IMR-90 (cell line): ENCODE measurements around the gene GLCCI1.

Source experiments
- FOS ChIP-seq: fragments of 150-350 bp; IDR thresholded peaks from 2 replicates; pipeline ENCODE4 v1.6.1; 2016; ENCODE audit warnings: low read depth, low read length
- MAZ ChIP-seq: IDR thresholded peaks from 2 replicates; pipeline ENCODE4 v1.6.1; 2012; ENCODE audit warnings: low read depth, mild to moderate bottlenecking, low read length, improper control_type of control experiment, moderate library complexity, borderline replicate concordance
- MXI1 ChIP-seq: IDR thresholded peaks from 2 replicates; pipeline ENCODE4 v1.6.1; 2012; ENCODE audit warnings: low read depth, mild to moderate bottlenecking, low read length, moderate library complexity, borderline replicate concordance
- POLR2A ChIP-seq: IDR thresholded peaks from 2 replicates; pipeline ENCODE4 v1.6.1; 2012; ENCODE audit warnings: mild to moderate bottlenecking, low read depth, low read length
- RAD21 ChIP-seq: IDR thresholded peaks from 2 replicates; pipeline ENCODE4 v1.6.1; 2012; ENCODE audit warnings: low read length, improper control_type of control experiment
- RFX5 ChIP-seq: IDR thresholded peaks from 2 replicates; pipeline ENCODE4 v1.8.0; 2012; ENCODE audit warnings: low read depth, mild to moderate bottlenecking, low read length, moderate library complexity
- TF ChIP-seq, protein P1 (sequence below): conservative IDR thresholded peaks from 2 replicates; pipeline ENCODE4 v1.5.1; 2012; ENCODE audit warnings: mild to moderate bottlenecking, low read depth, low read length, improper control_type of control experiment
- TF ChIP-seq, protein P2 (sequence below): fragments of 150-350 bp; IDR thresholded peaks from 2 replicates; pipeline ENCODE4 v1.6.1; 2016; ENCODE audit warnings: low read depth, mild to moderate bottlenecking, low read length, moderate library complexity, borderline replicate concordance

DNA sequence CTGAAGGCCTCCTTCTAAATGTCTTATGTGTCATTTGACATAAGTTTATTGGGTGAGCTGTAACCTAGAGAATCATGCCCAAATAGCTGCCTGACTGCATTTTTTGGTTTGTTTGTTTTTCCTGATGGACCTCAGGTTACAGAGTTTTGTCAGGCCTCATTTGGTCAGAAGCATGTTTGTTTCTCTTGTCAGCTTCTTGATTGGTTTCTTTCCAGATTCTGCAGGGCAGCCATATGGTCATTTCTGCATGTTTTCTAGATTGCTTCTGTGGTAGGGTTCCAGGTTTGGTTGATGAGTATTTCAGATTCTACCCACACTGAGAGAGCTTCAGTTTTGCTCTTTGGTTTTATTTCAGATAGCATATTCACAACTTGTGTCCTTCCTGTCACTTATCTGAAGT lies 28.0 kb downstream of the GLCCI1 start:
- TF ChIP-seq, protein P1, sequence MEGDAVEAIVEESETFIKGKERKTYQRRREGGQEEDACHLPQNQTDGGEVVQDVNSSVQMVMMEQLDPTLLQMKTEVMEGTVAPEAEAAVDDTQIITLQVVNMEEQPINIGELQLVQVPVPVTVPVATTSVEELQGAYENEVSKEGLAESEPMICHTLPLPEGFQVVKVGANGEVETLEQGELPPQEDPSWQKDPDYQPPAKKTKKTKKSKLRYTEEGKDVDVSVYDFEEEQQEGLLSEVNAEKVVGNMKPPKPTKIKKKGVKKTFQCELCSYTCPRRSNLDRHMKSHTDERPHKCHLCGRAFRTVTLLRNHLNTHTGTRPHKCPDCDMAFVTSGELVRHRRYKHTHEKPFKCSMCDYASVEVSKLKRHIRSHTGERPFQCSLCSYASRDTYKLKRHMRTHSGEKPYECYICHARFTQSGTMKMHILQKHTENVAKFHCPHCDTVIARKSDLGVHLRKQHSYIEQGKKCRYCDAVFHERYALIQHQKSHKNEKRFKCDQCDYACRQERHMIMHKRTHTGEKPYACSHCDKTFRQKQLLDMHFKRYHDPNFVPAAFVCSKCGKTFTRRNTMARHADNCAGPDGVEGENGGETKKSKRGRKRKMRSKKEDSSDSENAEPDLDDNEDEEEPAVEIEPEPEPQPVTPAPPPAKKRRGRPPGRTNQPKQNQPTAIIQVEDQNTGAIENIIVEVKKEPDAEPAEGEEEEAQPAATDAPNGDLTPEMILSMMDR = no peak
- no peak for TF ChIP-seq MXI1
- TF ChIP-seq POLR2A = no peak
- no peak for TF ChIP-seq RFX5
- TF ChIP-seq RAD21 = no peak
- TF ChIP-seq FOS = no peak
- TF ChIP-seq, protein P2, sequence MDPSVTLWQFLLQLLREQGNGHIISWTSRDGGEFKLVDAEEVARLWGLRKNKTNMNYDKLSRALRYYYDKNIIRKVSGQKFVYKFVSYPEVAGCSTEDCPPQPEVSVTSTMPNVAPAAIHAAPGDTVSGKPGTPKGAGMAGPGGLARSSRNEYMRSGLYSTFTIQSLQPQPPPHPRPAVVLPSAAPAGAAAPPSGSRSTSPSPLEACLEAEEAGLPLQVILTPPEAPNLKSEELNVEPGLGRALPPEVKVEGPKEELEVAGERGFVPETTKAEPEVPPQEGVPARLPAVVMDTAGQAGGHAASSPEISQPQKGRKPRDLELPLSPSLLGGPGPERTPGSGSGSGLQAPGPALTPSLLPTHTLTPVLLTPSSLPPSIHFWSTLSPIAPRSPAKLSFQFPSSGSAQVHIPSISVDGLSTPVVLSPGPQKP = no peak
- TF ChIP-seq MAZ = no peak
